Neural progenitor cell (in vitro differentiated cells): ENCODE measurements around the gene NELFCD.

ENCODE experiments used
- CTCF ChIP-seq: fragments of 200-600 bp; sonication (generic); IDR thresholded peaks from 2 replicates; pipeline ENCODE4 v1.5.1; 2017; ENCODE audit warnings: antibody characterized with exemption, mild to moderate bottlenecking
- EZH2 ChIP-seq: fragments of 200-600 bp; sonication (generic); IDR thresholded peaks from 2 replicates; pipeline ENCODE4 v1.6.1; 2017; ENCODE audit warnings: antibody characterized with exemption, mild to moderate bottlenecking, moderate library complexity
- EZH2phosphoT487 ChIP-seq: fragments of 200-600 bp; sonication (generic); IDR thresholded peaks from 2 replicates; pipeline ENCODE4 v1.6.1; 2017; ENCODE audit warnings: antibody characterized with exemption

GRCh38 chr20:58980711-58981627, at the start of gene NELFCD:
- TF ChIP-seq CTCF (no peak), EZH2phosphoT487 (no peak), EZH2 (no peak)
